Kidney epithelial cell (primary cell): ENCODE results near the gene PODN. TPM values are rescaled to one million over a fixed set of nuclear protein-coding genes. Genes with fewer than 3 reads are reported as not detected.

Experiments
- DNase-seq: peaks from one replicate; pipeline ENCODE4 v3.0.0-alpha.2; 2010; ENCODE audit warnings: low read depth
- H3K27me3 ChIP-seq: 2 replicates; pipeline ENCODE4 v1.6.0; 2011; ENCODE audit warnings: low read length; ENCODE audit not compliant: control insufficient read depth, insufficient read depth
- H3K36me3 ChIP-seq: 2 replicates; pipeline ENCODE4 v1.5.1; 2011; ENCODE audit warnings: low read length; ENCODE audit not compliant: control insufficient read depth, insufficient read depth
- H3K4me3 ChIP-seq: 2 replicates; pipeline ENCODE4 v1.5.1; 2011; ENCODE audit warnings: low read depth, mild to moderate bottlenecking, control low read depth, low read length
- CTCF ChIP-seq: IDR thresholded peaks from 2 replicates; pipeline ENCODE4 v1.5.1; 2011; ENCODE audit warnings: mild to moderate bottlenecking, moderate library complexity, low read length, control low read depth, inconsistent platforms; ENCODE audit not compliant: insufficient read depth, poor library complexity, severe bottlenecking
- total RNA-seq: library from RNA; depleted of rRNA; stranded (reverse); fragments of >200 nt; gene quantifications from 2 replicates; pipeline ENCODE4 v1.2.3, GENCODE V29; 2015

The PODN gene
- total RNA-seq, 1 donor from 2014 or later, result not detected

DNA sequence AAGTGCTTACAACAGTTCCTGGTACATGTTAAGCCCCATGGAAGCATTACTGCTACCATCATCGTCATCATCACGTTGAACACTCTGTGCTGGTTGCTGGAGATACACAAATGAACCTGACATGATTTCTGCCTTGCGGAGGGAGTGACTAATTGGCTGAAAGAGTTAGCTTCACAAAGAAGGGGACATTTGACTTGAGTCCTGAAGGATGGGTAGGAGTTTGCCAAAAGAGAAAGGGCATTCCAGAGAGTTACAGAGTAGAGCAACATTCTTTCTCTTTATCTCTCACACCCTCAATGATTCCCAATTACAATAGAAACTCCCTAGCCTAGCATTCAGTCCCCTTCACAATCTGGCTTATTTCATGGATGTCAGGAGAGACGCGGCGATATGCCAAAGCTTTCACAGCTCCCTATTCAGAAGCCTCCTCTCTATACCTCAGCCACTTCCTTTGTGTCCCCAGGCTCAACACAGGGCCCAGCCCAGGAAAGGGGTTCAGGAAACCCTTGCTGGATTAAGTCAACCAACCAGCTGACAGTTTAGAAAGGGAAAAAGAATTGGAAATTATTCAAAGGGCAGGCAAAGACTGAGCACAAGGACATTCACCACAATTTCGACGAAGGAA lies 42.4 kb downstream of the PODN start:
- no peak for TF ChIP-seq CTCF
- no peak for DNase-seq
- peaks cover 5% of the 10 kb centered on the region for H3K27me3 ChIP-seq
- no peak overlapping the region for H3K4me3 ChIP-seq
- H3K36me3 ChIP-seq, result no peaks in the 10 kb centered on the region

DNA sequence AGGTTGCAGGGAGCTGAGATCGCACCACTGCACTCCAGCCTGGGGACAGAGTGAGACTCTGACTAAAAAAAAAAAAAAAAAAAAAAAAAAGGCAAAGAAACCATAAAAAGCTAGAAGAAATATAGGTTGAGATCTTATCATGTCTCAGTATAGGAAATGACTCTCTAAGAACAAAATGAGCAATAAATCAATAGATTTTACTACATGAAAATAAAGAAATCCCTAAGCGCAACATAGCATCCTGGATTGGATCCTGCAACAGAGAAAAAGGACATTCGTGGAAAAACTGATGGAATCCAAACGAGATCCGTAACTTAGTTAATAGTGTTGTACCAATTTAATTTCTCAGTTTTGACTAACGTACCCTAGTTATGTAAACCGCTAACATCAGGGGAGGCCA lies 45.1 kb downstream of the PODN start:
- Histone ChIP-seq H3K4me3 (no peak overlapping the region), H3K27me3 (peaks cover 5% of the 10 kb centered on the region), H3K36me3 (no peaks in the 10 kb centered on the region)
- no peak for DNase-seq
- TF ChIP-seq CTCF, result no peak

- no peaks in the 10 kb centered on the region for H3K36me3 ChIP-seq
- DNase-seq, result no peak
- no peak for TF ChIP-seq CTCF
- no peak overlapping the region for H3K4me3 ChIP-seq
- peaks cover 5% of the 10 kb centered on the region for H3K27me3 ChIP-seq
Observed at GRCh38 chr1:53107570-53108322, 45.7 kb downstream of the PODN start.

- Histone ChIP-seq H3K4me3 (no peak overlapping the region), H3K36me3 (no peaks in the 10 kb centered on the region), H3K27me3 (no peaks in the 10 kb centered on the region)
- no peak for TF ChIP-seq CTCF
- DNase-seq, result no peak
Observed at GRCh38 chr1:53108646-53109580, 46.9 kb downstream of the PODN start.

GRCh38 chr1:53110370-53111072 lies 48.5 kb downstream of the PODN start:
- no peaks in the 10 kb centered on the region for H3K36me3 ChIP-seq
- no peak for TF ChIP-seq CTCF
- no peak for DNase-seq
- no peak overlapping the region for H3K4me3 ChIP-seq
- no peaks in the 10 kb centered on the region for H3K27me3 ChIP-seq
